Measurements from ENCODE around the gene MYT1.

Gene MYT1

DNA sequence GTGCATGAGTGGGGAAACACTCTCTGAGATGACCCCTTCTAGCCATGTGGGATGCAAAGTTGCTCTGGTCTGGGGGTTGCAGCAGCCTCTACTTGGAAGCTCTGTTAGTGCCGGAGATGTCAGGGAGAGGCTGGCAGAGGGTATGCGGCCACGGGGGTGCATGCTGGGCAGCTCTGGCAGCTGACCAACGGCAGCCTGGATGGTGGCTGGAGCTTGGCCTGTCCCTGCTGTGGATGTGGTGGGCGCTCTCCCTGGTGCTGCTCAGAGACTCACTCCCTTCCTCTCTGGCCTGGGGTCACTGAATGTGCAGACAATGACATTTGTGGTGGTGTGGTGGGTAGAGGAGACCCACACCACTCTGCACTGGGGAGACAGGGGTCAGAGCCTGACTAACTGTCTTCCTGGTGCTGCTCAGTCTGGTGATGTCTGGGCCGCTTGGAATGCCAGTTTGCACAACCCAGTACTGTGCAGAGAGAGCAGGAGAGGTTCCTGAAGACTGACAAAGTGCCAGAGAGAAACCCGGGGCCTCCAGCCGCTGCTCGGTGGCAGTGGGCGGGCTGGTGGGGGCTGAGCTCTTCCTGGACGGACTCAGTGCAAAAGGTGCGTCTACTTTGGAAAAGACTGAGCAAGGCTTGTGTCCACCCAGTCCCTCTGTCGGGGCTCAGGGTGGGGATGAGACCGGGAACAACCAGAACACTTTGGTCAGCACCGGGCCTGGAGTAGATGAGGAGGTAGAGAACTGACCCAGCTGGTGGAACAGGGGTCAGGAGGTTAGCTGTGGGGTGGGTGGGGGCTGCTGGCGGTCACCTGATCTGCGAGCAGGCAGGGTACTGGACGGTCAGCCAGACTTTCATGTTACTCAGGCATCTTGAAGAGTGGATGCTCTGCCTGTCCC lies 2.7 kb downstream of the MYT1 start:
- TF ChIP-seq, protein P1, sequence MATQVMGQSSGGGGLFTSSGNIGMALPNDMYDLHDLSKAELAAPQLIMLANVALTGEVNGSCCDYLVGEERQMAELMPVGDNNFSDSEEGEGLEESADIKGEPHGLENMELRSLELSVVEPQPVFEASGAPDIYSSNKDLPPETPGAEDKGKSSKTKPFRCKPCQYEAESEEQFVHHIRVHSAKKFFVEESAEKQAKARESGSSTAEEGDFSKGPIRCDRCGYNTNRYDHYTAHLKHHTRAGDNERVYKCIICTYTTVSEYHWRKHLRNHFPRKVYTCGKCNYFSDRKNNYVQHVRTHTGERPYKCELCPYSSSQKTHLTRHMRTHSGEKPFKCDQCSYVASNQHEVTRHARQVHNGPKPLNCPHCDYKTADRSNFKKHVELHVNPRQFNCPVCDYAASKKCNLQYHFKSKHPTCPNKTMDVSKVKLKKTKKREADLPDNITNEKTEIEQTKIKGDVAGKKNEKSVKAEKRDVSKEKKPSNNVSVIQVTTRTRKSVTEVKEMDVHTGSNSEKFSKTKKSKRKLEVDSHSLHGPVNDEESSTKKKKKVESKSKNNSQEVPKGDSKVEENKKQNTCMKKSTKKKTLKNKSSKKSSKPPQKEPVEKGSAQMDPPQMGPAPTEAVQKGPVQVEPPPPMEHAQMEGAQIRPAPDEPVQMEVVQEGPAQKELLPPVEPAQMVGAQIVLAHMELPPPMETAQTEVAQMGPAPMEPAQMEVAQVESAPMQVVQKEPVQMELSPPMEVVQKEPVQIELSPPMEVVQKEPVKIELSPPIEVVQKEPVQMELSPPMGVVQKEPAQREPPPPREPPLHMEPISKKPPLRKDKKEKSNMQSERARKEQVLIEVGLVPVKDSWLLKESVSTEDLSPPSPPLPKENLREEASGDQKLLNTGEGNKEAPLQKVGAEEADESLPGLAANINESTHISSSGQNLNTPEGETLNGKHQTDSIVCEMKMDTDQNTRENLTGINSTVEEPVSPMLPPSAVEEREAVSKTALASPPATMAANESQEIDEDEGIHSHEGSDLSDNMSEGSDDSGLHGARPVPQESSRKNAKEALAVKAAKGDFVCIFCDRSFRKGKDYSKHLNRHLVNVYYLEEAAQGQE (IDR thresholded peaks at IDR 0.05; ENCODE audit: insufficient replicate concordance, low read depth), result peak; percentile 86
- TF ChIP-seq GABPA (IDR thresholded peaks at IDR 0.05; ENCODE audit: low read depth), result no peak
- no peak overlapping the region for H3K27ac ChIP-seq (replicated peaks)
- no peak overlapping the region for H3K4me3 ChIP-seq (replicated peaks; ENCODE audit: insufficient read depth, low read length)
- H3K27me3 ChIP-seq (ENCODE audit: insufficient read depth, poor library complexity, severe bottlenecking), result peaks cover 13% of the 10 kb centered on the region
- no peak for DNase-seq (ENCODE audit: low read depth in 1 of 2, low spot score in 1 of 2)

DNA sequence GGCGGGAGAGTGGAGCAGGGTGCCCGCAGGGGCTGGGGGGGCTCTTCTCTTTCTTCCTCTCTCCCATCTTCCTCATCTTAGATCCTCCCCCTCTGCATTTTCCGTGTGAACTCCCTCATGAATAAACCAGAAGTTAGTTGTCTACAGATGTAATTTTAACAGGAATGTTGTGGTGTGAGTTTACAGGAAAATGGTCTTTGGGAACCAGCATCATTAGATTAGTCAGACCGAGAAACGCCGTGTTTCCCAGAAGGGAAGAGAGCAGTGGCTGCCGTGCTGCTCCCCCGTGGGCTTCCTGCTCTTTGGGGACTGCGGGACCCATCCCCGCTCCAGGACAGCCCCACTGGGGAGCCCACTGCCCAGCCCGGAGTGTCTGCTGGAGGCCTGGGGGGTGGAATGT lies 3.4 kb downstream of the MYT1 start:
- TF ChIP-seq, protein P2, sequence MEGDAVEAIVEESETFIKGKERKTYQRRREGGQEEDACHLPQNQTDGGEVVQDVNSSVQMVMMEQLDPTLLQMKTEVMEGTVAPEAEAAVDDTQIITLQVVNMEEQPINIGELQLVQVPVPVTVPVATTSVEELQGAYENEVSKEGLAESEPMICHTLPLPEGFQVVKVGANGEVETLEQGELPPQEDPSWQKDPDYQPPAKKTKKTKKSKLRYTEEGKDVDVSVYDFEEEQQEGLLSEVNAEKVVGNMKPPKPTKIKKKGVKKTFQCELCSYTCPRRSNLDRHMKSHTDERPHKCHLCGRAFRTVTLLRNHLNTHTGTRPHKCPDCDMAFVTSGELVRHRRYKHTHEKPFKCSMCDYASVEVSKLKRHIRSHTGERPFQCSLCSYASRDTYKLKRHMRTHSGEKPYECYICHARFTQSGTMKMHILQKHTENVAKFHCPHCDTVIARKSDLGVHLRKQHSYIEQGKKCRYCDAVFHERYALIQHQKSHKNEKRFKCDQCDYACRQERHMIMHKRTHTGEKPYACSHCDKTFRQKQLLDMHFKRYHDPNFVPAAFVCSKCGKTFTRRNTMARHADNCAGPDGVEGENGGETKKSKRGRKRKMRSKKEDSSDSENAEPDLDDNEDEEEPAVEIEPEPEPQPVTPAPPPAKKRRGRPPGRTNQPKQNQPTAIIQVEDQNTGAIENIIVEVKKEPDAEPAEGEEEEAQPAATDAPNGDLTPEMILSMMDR (IDR thresholded peaks at IDR 0.05; ENCODE audit: insufficient read depth, low read length), result no peak
- TF ChIP-seq SPI1 (IDR thresholded peaks at IDR 0.05; ENCODE audit: borderline replicate concordance, low read depth) (no peak), GABPA (IDR thresholded peaks at IDR 0.05; ENCODE audit: low read depth) (no peak)
- TF ChIP-seq, protein P1 (IDR thresholded peaks at IDR 0.05; ENCODE audit: insufficient replicate concordance, low read depth), result no peak
- peaks cover 6% of the 10 kb centered on the region for H3K27me3 ChIP-seq (ENCODE audit: insufficient read depth, poor library complexity, severe bottlenecking)
- H3K27ac ChIP-seq (replicated peaks), result no peak overlapping the region
- H3K4me3 ChIP-seq (replicated peaks; ENCODE audit: insufficient read depth, low read length), result no peak overlapping the region
- DNase-seq (ENCODE audit: low read depth in 1 of 2, low spot score in 1 of 2), result no peak

DNA sequence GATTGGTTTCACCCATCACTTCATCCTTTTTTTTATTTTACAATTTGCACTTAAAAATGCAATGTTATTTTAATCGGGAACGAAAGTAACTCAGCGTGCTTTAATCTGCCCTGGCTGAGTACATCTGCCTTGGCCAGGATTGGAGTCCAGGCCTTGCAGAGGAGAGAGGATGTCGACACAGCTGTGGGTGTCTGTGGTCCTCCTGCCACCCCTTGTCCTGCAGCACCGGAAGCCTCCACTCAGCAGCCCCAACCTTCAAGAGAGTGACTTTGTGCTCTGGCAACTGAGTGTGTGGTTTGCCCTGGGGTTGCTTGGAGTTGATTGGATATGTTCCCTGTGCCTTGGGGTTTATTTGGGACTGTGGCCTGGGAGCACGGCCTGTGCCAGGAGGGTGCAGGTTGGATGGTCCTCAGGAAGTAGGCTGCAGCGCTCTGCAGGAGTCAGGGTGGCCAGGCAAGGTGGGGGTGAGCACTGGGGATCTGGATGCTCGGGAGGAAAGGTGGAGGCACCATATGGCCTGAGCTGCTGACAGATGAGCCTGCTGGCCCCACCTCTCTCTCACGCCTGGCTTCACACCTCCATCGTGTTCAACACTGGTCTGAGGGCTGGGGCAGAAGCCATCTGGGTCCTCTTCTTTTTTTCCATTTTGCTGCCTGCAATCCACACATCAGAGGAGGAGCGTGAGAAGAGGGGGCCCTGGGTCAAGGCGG lies 4.3 kb downstream of the MYT1 start:
- TF ChIP-seq, protein P2 (IDR thresholded peaks at IDR 0.05; ENCODE audit: insufficient read depth, low read length), result no peak
- no peak for TF ChIP-seq SPI1 (IDR thresholded peaks at IDR 0.05; ENCODE audit: borderline replicate concordance, low read depth)
- TF ChIP-seq, protein P1 (IDR thresholded peaks at IDR 0.05; ENCODE audit: insufficient replicate concordance, low read depth), result no peak
- no peak for TF ChIP-seq GABPA (IDR thresholded peaks at IDR 0.05; ENCODE audit: low read depth)
- TF ChIP-seq POLR2AphosphoS5 (IDR thresholded peaks at IDR 0.05; ENCODE audit: low read depth), result no peak
- Histone ChIP-seq H3K27ac (replicated peaks) (no peak overlapping the region), H3K4me3 (replicated peaks; ENCODE audit: insufficient read depth, low read length) (no peak overlapping the region), H3K27me3 (ENCODE audit: insufficient read depth, poor library complexity, severe bottlenecking) (peaks cover 5% of the 10 kb centered on the region)
- no peak for DNase-seq (ENCODE audit: low read depth in 1 of 2, low spot score in 1 of 2)
